ENCODE results near the gene SCN4A.
"Not testable (repeated sequence)": the region's sequence is repeated elsewhere in the genome, so short reads cannot be mapped to it uniquely, and the experiment has no call there.

The SCN4A gene

DNA sequence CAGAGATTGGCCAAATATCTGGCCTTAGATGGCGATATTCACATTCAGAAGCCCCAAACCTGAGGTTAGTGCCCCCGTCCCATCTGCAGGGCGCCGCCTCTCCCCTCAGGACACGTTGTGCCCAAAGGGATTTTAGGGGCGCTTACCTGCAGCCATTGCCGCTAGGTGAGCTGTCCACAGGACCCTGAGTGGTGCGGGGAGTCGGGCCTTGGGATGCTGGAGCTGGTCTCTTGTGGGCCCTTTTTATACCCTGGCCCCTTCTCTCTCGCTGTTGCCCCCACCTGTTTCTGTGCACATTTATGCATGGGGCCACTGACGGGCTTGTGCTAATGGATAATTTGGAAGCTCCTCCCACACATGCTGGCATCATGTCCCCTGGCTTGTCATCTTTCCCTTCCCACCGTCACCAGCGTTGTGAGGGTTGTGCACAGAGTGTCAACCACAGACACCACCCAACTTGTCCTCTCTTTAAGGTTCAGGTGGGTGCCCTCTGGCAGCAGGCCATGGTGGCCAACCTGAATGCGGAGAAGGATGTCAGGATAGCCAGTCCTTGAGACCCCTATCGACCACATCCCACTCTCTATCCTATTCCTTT is 61.6 kb downstream of the SCN4A start, which contains the start of gene CSHL1:
TSS of gene CSHL1 (minus strand) at position 218 of the 595 bp plus-strand sequence. CDS start at position 156, 62 bp downstream.
- no peak for DNase-seq

DNA sequence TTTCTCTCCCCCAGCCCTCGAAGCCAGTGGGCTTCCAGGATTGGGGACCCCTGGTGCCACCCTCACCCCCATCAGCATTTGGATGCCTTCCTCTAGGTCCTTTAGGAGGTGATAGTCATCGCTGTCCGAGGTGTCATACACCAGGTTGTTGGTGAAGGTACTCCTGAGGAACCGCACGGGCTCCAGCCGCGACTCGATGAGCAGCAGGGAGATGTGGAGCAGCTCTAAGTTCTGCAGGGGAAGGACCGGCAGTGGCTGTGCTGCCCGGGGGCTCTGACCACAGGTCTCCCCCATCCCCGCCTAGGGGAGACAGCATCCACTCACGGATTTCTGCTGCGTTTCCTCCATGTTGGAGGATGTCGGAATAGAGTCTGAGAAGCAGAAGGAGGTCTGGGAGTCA is 62.6 kb downstream of the SCN4A start:
- DNase-seq, result no peak

- not testable (repeated sequence) for DNase-seq
Measured at GRCh38 chr17:63909586-63909985, 63.1 kb downstream of the SCN4A start.

DNA sequence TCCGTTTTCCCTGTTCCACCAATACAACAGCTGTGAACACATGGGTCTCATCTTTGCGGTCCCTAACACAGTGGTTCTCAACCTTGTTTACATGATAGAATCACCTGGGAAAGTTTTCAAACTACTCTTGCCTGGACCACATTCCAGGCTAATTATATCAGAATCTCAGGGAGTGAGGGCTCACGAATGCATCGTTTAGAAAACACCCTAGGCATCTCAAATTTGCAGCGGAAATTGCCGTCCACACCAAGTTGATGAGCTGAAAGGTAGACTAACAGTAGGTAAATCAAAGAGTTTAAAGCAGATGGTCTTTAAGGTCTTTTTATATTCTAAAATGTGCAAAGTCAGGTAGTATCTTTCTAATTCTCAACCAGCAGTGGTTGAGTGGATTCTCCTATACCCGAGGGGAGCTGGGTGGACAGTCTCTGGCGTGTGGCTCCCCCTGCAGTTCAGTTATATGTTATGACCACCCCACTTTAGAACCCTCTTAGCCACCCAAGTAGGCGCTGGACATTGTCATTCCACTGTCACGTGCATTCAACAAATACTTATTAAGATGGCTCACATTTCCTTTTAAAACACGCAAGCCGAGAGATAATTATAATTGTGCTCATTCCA is 65.4 kb downstream of the SCN4A start:
- DNase-seq, result not testable (repeated sequence)

DNA sequence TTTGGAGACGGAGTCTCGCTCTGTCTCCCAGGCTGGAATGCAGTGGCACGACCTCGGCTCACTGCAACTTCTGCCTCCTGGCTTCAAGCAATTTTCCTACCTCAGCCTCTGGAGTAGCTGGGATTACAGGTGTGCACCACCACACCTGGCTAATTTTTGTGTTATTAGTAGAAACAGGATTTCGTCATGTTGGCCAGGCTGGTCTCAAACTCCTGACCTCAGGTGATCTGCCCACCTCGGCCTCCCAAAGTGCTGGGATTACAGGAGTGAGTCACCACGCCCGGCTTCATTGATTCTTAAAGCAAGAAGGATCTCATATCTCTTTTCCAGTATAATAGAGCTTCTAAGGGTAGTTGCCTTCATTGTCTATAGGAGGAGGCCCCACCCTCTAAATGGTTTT is 67.9 kb downstream of the SCN4A start:
- not testable (repeated sequence) for DNase-seq

- not testable (repeated sequence) for DNase-seq
Measured at GRCh38 chr17:63903787-63904201, 68.9 kb downstream of the SCN4A start.

DNA sequence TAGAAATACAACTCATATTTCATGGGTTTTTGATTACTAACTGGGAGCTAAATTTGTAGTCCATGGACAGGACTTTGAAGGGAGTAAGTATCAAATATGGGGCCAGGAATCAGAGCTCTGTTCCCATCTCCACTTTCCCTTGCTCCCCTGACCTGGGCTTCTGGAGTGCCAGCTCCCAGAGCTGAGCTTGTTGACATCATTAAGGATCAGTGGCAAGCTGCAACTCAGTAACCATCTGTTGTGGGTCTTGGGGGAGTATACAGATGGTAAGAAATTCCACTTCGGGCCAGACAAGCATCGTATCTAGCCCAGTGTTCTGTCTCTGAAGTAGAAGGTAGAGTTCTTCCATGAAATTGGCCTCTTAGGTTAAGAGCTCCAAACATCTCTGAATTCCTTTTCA is 70.7 kb downstream of the SCN4A start:
- not testable (repeated sequence) for DNase-seq

DNA sequence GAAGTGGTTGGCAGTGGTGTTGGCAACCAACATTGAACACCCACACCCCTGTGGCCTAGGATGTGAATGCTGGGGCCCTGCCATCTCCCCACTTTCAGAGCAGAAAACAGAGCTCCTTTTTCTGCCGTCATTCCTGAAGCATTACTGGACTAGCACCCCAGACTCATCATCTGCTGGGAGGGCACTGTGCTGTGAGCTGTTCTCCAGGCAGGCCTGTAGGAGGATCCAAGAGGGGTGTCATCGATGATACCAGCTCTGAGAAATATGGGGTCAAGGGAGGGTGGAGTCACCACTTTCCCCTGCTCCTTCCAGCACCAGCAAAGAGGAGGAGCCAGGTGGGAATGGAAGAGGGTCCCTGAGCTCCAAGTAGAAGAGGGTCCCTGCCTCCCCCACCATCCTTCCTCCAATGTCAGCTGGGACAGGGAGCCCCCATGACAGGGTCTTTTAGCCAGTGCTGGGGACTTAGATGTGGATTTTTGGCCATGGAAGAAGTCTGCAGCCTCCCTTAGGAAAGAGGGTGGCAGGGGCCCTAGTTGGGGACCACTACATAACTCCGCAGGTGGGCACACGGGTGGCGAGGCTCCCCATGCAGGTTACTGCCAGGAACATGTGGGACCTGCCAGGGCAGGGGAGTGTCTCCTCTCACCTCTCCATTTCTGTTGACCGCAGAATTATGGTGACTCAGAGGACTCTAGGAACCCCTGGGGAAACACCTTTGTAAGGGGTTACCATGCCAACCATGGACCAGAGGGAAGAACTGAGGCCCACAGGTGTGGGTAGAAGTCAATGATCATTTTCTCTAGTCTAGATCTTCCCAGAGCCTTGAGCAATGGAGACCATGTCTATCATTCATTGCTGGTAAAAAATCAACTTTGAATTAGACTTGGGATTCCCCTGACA is 73.6 kb downstream of the SCN4A start:
- DNase-seq, result not testable (repeated sequence)

DNA sequence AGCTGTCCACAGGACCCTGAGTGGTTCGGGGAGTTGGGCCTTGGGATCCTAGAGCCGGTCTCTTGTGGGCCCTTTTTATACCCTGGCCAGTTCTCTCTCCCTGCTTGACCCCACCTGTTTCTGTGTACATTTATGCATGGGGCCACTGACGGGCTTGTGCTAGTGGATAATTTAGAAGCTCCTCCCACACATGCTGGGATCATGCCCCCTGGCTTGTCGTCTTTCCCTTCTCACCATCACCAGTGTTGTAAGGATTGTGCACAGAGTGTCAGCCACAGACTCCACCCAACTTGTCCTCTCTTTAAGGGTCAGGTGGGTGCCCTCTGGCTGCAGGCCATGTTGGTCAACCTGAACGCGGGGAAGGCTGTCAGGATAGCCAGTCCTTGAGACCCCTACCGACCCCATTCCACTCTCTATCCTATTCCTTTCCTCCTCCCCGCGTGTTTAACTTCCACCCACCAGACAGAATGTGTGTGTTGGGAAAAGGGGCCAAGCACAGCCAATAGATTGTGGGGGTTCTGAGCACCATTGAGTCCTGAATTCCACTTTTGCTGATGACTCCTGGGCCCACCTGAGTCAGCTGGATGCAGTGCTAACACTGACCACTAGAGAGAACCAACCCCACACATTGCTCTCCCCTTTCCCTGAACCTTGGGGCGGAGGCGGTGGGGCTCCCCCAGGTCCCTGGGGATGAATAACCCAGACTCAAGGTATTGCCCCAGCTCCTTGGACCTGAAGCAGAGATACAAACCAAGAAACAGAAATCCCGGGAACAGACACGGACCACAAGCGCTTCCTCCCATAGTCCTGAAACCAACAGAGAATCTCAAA is 76.0 kb downstream of the SCN4A start, which contains the start of gene CSH1:
TSS of gene CSH1 (minus strand) at position 51 of the 831 bp plus-strand sequence. CDS start 63 bp downstream, outside the sequence.
- DNase-seq, result not testable (repeated sequence)

GRCh38 chr17:63894821-63895220 is 77.9 kb downstream of the SCN4A start:
- not testable (repeated sequence) for DNase-seq

DNA sequence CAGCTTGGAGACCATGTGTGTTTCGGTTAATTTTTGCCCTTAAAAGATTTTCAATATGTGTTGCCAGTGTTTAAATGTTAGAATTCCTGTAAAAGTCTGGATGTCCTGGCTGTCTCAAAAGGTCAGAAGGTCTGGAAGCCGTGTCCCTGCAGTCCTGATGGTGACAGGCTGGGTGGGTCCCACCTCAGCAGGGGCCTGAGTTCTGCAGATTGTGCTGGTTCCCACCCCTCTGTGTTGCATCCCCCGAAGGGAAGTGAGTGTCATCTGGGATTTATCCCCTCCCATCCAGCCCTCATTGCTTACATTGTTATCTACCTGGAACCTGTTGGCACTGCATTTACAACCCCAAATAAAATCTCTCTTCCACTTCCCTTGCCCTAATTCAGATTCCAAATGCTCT is 78.7 kb downstream of the SCN4A start:
- DNase-seq, result not testable (repeated sequence)

DNA sequence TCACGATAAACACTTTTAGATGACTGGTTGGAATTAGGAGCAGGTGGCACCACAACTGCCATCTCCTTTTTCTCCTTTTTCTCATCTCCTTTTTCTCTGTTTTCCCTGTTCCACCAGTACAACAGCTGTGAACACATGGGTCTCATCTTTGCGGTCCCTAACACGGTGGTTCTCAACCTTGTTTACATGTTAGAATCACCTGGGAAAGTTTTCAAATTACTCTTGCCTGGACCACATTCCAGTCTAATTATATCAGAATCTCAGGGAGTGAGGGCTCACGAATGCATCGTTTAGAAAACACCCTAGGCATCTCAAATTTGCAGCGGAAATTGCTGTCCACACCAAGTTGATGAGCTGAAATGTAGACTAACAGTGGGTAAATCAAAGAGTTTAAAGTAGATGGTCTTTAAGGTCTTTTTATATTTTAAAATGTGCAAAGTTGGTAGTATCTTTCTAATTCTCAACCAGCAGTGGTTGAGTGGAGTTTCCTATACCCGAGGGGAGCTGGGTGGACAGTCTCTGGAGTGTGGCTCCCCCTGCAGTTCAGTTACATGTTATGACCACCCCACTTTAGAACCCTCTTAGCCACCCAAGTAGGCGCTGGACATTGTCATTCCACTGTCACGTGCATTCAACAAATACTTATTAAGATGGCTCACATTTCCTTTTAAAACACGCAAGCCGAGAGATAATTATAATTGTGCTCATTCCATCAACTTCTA is 80.2 kb downstream of the SCN4A start:
- not testable (repeated sequence) for DNase-seq

DNA sequence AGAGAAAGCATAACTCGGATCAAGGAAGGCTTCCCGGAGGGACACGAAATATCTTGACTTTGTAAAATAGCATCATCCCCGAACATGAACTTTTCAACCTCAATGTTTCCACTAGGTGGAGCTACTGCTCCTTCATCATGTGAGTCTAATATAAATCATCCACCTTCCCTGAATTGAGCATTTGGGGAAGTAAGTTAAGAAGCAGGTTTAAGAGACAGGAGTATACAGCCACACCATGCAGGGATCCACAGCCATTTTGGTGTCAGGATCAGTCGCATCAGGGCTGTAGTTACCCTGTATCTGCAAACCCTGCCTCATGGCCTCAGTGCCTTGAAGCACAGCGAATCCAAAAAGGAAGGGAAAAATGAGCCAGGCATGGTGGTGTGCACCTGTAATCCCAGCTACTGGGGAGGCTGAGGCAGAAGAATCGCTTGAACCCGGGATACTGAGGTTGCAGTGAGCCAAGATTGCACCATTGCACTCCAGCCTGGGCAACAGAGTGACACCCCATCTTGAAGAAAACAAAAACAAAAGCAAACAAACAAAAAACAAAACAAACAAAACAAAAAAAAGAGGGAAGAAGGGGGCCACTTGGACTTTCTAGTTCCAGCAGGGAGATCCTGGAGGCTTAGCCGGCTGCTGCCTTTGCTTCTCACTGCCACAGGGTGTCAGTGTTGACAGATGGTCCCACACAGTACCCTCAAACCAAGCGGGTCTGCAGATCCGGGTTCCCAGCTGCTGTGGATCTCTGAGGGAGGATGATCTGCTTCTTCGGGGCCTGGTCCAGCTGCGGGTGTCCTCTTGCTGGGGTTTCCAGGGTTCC is 83.5 kb downstream of the SCN4A start:
- DNase-seq, result not testable (repeated sequence)

All from cortex of kidney (tissue), 1 donor.